H1 (cell line): ENCODE measurements around the gene PCSK9.

Experiments
- BACH1 ChIP-seq: IDR thresholded peaks from 2 replicates; pipeline ENCODE4 v1.6.1; 2012; ENCODE audit warnings: low read length, improper control_type of control experiment
- CREB1 ChIP-seq: IDR thresholded peaks from 2 replicates; pipeline ENCODE4 v1.6.1; 2012; ENCODE audit warnings: inconsistent platforms
- CTCF ChIP-seq, 3 experiments: IDR thresholded peaks; 1 replicate in 2 of 3; 2 replicates in 1 of 3; pipeline versions ENCODE4 v1.5.1 to v1.6.1; 2011; ENCODE audit warnings: low read length in 3 of 3, mild to moderate bottlenecking in 3 of 3, inconsistent platforms in 2 of 3, low read depth in 1 of 3, moderate library complexity in 1 of 3; ENCODE audit not compliant: insufficient read depth in 1 of 3; ENCODE audit errors: control extremely low read depth in 1 of 3
- GABPA ChIP-seq: IDR thresholded peaks from 2 replicates; pipeline ENCODE4 v1.6.1; 2011; ENCODE audit warnings: mild to moderate bottlenecking, low read length, moderate library complexity, borderline replicate concordance; ENCODE audit not compliant: insufficient read depth
- HDAC6 ChIP-seq: IDR thresholded peaks from one replicate; pipeline ENCODE4 v1.7.1; 2012; ENCODE audit warnings: low read depth, mild to moderate bottlenecking, inconsistent platforms, low read length, moderate library complexity
- MAFK ChIP-seq: IDR thresholded peaks from 2 replicates; pipeline ENCODE4 v1.6.1; 2012; ENCODE audit warnings: low read depth, mild to moderate bottlenecking, improper control_type of control experiment, low read length
- POLR2A ChIP-seq, 2 experiments: IDR thresholded peaks; 1 replicate in 1 of 2; 2 replicates in 1 of 2; pipeline ENCODE4 v1.6.1; 2011; ENCODE audit warnings: low read depth in 2 of 2, low read length in 2 of 2, mild to moderate bottlenecking in 2 of 2; ENCODE audit errors: control extremely low read depth in 1 of 2
- RFX5 ChIP-seq: IDR thresholded peaks from 2 replicates; pipeline ENCODE4 v1.6.1; 2011; ENCODE audit warnings: low read depth, low read length, improper control_type of control experiment, borderline replicate concordance
- RNF2 ChIP-seq: fragments of 200-900, 300-1000 bp; sonication (generic); IDR thresholded peaks from 2 replicates; pipeline ENCODE4 v1.7.1; 2016; ENCODE audit warnings: borderline replicate concordance, low read depth, mild to moderate bottlenecking, antibody characterized with exemption, low read length; ENCODE audit not compliant: poor library complexity, severe bottlenecking; ENCODE audit errors: missing control alignments

- TF ChIP-seq CTCF (IDR thresholded peaks at IDR 0.05; ENCODE audit: control extremely low read depth in 1 of 3, insufficient read depth in 1 of 3, low read depth in 1 of 3, low read length in 3 of 3), result no peak
- no peak for TF ChIP-seq POLR2A (IDR thresholded peaks at IDR 0.05; ENCODE audit: control extremely low read depth in 1 of 2, low read depth in 2 of 2, low read length in 2 of 2)
- no peak for TF ChIP-seq BACH1
- TF ChIP-seq MAFK, result no peak
- no peak for TF ChIP-seq CREB1
- no peak for TF ChIP-seq RFX5
- no peak for TF ChIP-seq RNF2
- no peak for TF ChIP-seq GABPA
- no peak for TF ChIP-seq HDAC6
These were observed 40.3 kb downstream of the PCSK9 start for GRCh38 chr1:55079651-55080050.
